Stimulated activated CD4-positive, alpha-beta T cell treated with anti-CD3 and anti-CD28 coated beads, Interleukin-12 subunit alpha, Interleukin-12 subunit beta, amount 100 ng/mL, for 48 hours (primary cell): ENCODE results near the gene COL6A1.
"Not testable (repeated sequence)": the region's sequence is repeated elsewhere in the genome, so short reads cannot be mapped to it uniquely, and the experiment has no call there.

Experiments
- DNase-seq, 3 donors: peaks; one replicate each; pipeline ENCODE4 v3.0.0-alpha.2; 2020; ENCODE audit warnings: low read depth in 2 of 3, low spot score in 1 of 3

The COL6A1 gene

GRCh38 chr21:46005481-46005881 is 23.9 kb downstream of the COL6A1 start:
- DNase-seq = no peak

- not testable (repeated sequence) for DNase-seq
Measured at GRCh38 chr21:46005894-46006546, 24.4 kb downstream of the COL6A1 start.

DNA sequence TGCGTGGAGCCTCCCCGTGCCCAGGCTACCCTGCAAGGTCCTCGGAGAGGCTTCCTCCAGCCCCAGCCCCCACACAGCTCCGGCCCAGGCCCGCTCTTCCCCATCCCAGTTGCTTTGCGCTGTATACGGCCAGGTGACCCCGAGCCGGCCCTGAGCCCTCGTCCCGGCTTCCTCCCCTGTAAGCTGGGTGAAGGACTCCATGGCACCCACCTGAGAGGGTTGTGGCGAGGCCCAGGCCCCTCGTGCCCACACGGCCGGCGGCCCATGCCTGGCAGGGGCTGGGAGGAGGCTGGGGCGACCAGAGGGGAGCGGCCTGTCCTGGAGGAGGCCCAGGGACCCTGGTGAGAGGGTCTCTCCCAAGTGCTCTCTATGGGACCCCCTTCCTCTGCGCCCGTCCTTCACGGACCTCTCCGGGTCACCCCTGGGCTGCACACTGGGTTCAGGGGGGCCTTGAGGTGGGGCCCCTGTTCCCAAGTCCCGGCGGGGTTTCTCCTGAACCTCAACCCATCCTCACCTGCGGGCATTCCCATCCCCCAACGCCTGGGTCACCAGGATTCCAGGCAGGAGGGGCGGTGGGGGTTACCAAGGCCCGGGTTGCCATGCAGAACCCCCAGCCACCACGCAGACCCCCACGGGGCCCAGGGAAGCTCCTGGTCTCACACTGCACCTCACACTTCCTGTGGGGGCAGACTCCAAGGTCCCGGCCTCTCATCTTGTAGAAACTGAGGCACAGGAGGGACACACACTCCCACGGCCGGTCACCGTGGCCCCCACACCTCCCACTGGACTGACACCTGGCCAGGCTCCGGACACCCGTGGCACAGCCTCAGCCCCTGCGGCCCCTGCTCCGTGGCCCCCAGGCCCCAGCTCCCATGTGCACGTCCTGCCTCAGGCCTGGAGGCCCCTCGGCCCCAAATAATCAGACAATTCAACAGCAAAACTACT is 25.2 kb downstream of the COL6A1 start:
- no peak for DNase-seq

DNA sequence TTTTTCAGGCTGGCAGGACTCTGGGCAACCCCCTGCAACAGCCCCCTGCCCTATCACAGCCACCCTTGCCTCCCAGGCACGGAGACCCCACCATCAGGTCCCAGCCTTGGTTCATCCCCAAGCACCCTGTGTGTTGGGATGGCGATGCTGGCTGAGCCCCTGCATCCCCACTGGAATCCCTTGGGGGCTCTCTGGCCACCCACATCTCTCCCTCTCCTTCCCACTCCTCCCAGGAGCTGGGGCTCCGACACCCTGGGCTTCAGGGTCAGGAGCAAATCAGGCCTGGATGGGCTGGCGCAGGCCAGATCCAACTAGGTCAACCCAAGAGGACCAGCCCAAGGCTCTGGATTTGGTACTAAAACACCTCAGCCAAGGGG is 25.9 kb downstream of the COL6A1 start:
- no peak for DNase-seq

- no peak for DNase-seq
Measured at GRCh38 chr21:46008893-46009621, 27.5 kb downstream of the COL6A1 start.

GRCh38 chr21:46009951-46010705 is 28.6 kb downstream of the COL6A1 start:
- no peak for DNase-seq

GRCh38 chr21:46011267-46011967 is 29.8 kb downstream of the COL6A1 start:
- DNase-seq = no peak

- no peak for DNase-seq
Measured at GRCh38 chr21:46012154-46012553, 30.6 kb downstream of the COL6A1 start.

GRCh38 chr21:46014828-46015227 is 33.3 kb downstream of the COL6A1 start:
- no peak for DNase-seq

- DNase-seq = no peak
Measured at GRCh38 chr21:46017148-46017547, 35.6 kb downstream of the COL6A1 start.

GRCh38 chr21:46017695-46018094 is 36.1 kb downstream of the COL6A1 start:
- DNase-seq = no peak

DNA sequence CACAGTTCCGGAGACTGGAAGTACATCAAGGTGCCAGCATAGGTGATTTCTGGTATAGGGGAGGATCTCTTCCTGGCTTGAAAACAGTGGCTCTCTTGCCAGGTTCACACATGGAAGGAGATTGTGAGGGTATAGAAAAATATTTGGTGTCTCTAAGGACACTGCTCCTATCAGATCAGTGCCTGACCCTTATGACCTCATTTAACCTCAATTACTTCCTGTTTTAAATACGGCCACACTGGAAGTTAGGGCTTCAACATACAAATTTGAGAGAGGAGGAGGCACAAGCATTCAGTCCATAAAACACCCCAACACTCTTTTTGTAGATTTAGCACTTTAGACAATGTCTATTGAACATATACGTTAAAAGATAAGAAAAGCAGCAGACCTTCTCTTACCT is 37.0 kb downstream of the COL6A1 start:
- no peak for DNase-seq

- no peak for DNase-seq
Measured at GRCh38 chr21:46020581-46020980, 39.0 kb downstream of the COL6A1 start.

- no peak for DNase-seq
Measured at GRCh38 chr21:46021398-46021797, 39.8 kb downstream of the COL6A1 start.

GRCh38 chr21:46021978-46022544 is 40.5 kb downstream of the COL6A1 start:
- no peak for DNase-seq

DNA sequence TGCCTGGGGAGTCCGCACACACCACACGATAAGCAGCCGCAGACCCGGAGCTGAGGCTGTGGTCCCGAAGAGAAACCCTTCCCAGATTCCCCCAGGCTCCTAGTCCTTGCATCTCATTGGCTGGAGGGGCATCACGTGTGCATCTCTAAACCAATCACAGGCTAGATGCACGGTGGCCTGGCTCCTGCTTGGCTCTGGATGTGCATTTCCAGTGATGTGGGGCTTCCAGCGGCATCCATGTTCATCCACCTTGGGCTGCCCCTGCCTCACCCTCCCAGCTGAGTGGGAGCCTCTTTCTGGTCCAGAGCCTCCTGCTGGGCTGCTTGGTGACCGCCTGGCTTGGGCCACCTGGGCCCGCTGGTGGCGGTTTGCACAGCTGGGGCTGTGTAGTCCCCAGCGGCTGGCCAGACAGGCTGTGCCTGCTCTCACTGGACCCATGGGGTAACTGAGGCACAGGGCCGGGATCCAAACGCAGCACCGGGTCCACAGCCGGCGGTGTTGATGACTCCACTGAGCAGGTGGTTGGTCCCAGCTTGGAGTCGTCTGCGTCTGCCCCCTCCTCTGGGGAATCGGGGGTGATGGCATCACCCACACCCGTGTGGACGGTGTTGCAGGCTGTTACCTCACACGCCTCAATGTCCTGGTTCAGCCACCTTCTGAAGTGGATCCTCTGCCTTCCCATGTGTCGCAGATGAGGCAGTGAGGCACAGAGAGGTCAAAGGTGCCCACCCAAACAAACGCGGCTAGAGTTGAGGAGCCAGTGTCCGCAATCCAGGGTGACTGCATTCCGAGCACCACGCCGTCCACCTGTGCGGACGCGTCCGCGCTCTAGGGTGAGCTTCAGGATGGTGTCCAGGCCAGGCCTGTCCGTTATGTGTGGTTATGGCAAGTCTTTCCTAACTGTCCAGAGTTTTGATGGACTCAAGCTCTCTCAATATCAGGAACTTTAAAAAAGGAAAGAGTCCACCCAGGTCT is 41.3 kb downstream of the COL6A1 start:
- DNase-seq = no peak

- DNase-seq = no peak
Measured at GRCh38 chr21:46023555-46023954, 42.0 kb downstream of the COL6A1 start.

- no peak for DNase-seq
Measured at GRCh38 chr21:46024141-46024540, 42.6 kb downstream of the COL6A1 start.
